ENCODE data around the gene GFRA1.
"Not testable (repeated sequence)": the region's sequence is repeated elsewhere in the genome, so short reads cannot be mapped to it uniquely, and the experiment has no call there.

GRCh38 chr10:116035406-116035805 is 237.6 kb downstream of the GFRA1 start:
- TF ChIP-seq CTCF (conservative IDR thresholded peaks at IDR 0.05; ENCODE audit: low read length); EZH2phosphoT487 (IDR thresholded peaks at IDR 0.05; ENCODE audit: borderline replicate concordance, low read depth, low read length): not testable (repeated sequence)
